HG03432 (cell line): ENCODE results near the gene HTATIP2.
"Not testable (repeated sequence)": the region's sequence is repeated elsewhere in the genome, so short reads cannot be mapped to it uniquely, and the experiment has no call there.

Experiments used
- ATAC-seq: cut with Tn5 transposase; IDR thresholded peaks from one replicate; pipeline ENCODE4 v1.9.1; 2021; ENCODE audit warnings: mild to moderate bottlenecking, moderate library complexity; ENCODE audit not compliant: unreplicated experiment

The HTATIP2 gene

GRCh38 chr11:20363500-20364340, at the start of gene HTATIP2:
HTATIP2 (plus strand) TSS chr11:20363714; CDS start chr11:20364238, 524 bp downstream.
- ATAC-seq = peak; percentile 99

DNA sequence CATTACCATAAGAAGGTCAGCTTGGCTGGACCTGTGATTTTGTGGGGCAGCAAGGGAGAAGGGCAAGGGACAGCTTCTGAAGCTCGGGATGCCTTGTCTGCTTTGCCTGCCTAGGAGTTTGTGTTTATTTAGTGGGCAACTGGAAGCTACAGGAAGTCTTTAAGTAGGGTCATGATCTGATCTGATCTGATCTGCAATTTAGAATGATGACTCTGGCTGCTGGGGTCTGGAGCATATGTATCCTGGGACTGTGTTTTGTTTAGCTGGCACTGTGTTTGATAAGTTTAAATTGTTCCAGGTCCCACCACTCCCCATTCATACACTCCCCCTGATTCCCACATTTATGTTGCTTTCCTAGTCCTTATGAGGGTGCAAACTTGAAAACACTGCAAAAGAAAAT, 47.7 kb upstream of the HTATIP2 start:
- no peak for ATAC-seq

DNA sequence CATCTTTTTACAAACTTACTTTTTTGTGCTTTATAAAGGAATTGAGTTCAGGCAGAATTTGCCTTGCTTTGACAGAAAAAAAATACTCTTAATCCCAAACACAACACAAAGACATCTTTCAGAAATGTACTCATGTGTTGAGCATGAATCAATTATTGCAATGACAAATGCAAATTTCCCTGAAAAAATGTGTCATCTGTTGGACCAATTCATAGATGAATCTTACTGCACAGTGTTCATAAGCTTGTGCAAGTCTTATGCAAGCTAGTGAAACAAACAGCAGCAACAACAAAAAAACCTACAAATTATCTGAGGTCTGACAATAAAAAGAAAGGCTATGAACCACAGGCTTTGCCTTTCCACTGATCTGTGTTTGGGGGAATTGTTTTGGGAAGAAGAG, 42.3 kb upstream of the HTATIP2 start:
- no peak for ATAC-seq

DNA sequence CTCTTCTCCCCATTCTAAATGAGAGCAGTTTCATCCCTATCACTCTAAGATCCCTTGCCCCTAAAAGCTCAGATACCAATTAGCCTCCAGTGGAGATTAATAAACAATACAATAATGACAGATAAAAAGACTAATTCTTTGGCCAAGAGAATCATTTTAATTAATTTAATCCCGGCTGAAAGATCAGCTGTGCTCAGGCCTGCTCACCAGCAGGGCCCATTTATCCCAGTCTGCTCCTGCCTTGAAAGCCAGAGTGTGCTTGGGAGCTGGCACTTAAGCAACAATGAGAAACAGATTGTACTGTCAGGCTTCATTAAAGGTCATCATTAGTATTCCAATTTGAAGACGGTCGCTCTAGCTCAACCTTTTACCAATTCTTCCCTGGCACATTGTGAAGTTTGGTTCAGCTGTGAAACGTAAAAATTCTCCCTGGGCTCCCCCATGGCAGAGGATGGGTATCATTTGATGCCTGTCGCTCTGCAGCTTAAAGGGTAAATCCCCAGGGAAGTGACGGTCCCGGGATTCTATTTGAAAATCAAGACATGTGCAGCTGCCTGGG, 36.1 kb upstream of the HTATIP2 start:
- ATAC-seq = no peak

GRCh38 chr11:20336056-20336455, 27.5 kb upstream of the HTATIP2 start:
- no peak for ATAC-seq

GRCh38 chr11:20337526-20338154, 25.9 kb upstream of the HTATIP2 start:
- ATAC-seq = no peak

GRCh38 chr11:20342347-20343141, 21.0 kb upstream of the HTATIP2 start:
- no peak for ATAC-seq

DNA sequence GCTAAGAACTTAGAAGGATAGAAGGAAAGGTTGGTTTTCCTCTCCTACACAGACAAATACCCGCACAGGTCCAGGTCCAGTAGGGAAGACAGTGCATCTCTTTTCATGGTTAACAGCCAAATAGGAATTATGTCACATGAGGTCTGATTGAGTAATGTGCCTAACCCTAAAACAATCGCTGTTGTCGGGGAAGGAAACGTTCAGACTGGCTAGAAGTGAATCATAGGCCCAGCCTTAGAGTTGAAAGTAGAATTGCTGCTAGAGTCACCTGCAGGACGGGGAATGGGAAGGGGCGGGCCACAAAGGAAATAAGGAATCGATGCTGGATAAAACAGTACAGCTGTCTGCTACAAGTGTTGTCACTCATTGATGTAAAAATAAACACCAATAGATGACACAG, 12.4 kb upstream of the HTATIP2 start:
- ATAC-seq = no peak

GRCh38 chr11:20351751-20352262, 11.7 kb upstream of the HTATIP2 start:
- ATAC-seq = no peak

GRCh38 chr11:20353829-20354434, 9.6 kb upstream of the HTATIP2 start:
- peak; percentile 54 for ATAC-seq

- ATAC-seq = peak; percentile 81
These were observed 8.0 kb upstream of the HTATIP2 start for GRCh38 chr11:20355221-20356219.

DNA sequence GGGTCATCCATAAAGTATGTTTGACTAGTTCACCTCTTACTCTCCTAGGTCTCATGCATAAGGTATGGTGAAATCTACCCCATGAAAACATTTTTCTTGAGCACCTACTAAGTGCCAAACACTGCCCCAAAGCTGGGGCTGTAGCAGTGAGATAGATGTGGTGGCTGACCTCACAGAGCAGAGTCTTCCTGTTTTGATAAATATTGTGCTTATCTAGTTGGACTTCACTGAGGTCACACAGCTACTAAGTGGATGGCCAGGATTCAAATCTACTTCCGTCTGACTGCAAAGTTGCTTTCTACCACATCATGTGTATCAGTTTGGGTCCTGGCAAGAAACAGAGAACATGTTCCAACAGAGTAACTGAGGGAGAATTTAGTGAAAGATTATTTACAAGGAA, 6.4 kb upstream of the HTATIP2 start:
- no peak for ATAC-seq

- ATAC-seq = no peak
These were observed 2.9 kb upstream of the HTATIP2 start for GRCh38 chr11:20360650-20361049.

GRCh38 chr11:20362481-20362880, 1.0 kb upstream of the HTATIP2 start:
- no peak for ATAC-seq

DNA sequence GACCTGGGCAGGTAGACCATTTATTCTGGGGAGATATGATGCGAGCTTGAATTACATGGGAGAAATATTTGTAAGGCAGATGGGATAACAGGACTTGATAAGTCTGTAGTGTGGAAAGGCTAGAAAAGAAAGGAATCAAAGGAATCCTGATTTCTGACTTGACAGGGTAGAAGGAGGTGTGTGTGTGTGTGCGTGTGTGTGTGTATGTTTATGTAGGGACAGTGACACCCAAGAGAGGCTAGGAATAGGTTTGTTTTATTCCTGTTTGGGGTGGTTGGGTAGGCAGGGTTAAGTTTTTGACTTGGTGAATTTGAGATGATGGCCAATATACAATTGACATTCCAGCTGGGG, 390 bp upstream of the HTATIP2 start:
- peak; percentile 28 for ATAC-seq

- no peak for ATAC-seq
These were observed 853 bp downstream of the HTATIP2 start for GRCh38 chr11:20364341-20364792.

DNA sequence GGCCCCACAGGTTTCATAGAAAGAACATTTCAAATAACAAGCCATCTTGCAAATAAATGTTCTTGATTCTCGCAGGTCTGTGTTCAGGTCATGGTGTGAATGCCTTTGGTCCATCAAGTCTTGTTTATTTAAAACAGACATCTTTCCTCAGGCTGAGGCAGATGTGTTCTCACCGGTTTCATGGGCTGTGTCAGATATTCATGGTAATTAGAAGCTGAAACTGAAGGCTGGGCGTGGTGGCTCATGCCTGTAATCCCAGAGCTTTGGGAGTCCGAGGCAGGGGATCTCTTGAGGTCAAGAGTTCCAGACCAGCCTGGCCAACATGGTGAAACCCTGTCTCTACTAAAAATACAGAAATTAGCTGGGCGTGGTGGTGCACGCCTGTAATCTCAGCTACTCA, 2.0 kb downstream of the HTATIP2 start:
- not testable (repeated sequence) for ATAC-seq

DNA sequence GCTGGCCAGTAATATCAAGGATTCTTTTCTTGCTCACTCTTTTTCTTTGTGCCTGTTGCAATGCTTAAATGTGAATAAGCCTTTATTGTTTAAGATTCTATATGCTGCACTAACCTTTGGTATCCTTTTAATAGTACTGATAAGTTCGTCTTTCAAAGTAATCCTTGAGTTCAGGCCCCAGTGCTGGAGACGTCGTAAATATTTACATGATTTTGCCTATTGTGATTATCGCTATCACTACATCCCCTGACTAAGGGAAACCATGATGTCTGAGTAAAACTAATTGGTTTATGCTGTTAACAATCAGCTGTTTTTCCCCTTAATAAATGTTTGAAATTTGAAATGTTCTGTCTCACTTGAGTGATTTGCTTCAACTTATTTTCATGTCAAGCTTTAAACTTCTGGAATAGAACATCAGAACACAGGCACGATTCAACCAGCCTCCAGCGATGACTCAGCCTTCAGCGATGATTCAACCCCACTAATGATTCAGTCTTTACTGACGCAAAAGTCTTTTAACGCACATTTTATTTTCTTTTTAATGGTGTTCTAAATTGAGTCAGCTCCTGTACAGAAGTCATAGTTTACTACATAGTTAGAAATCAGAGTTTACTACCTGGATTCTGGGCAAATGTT, 3.9 kb downstream of the HTATIP2 start:
- ATAC-seq = no peak

- ATAC-seq = no peak
These were observed 4.9 kb downstream of the HTATIP2 start for GRCh38 chr11:20368438-20368837.
